ENCODE data around the gene CRTAC1.
"Not testable (repeated sequence)": the region's sequence is repeated elsewhere in the genome, so short reads cannot be mapped to it uniquely, and the experiment has no call there.

Gene CRTAC1

GRCh38 chr10:97843281-97843671, 187.1 kb downstream of the CRTAC1 start:
- no peak for FAIRE-seq

GRCh38 chr10:97842656-97843280, 187.7 kb downstream of the CRTAC1 start:
- FAIRE-seq (no peak), DNase-seq (ENCODE audit: low spot score) (peak; percentile 41)

More at GRCh38 chr10:97843281-97843671, 187.1 kb downstream of the CRTAC1 start:
- peak; percentile 39 for DNase-seq (ENCODE audit: low spot score)

DNA sequence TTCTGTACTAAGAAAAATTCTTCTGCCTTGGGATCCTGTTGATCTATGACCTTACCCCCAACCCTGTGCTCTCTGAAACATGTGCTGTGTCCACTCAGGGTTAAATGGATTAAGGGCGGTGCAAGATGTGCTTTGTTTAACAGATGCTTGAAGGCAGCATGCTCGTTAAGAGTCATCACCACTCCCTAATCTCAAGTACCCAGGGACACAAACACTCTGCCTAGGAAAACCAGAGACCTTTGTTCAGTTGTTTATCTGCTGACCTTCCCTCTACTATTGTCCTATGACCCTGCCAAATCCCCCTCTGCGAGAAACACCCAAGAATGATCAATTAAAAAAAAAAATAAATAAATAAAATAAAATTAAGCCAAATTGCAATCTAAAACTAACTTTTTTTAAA, 188.3 kb downstream of the CRTAC1 start:
- DNase-seq (ENCODE audit: low spot score); FAIRE-seq: not testable (repeated sequence)

- not testable (repeated sequence) for FAIRE-seq; DNase-seq (ENCODE audit: low spot score)
Observed at GRCh38 chr10:97841166-97841565, 189.3 kb downstream of the CRTAC1 start.

DNA sequence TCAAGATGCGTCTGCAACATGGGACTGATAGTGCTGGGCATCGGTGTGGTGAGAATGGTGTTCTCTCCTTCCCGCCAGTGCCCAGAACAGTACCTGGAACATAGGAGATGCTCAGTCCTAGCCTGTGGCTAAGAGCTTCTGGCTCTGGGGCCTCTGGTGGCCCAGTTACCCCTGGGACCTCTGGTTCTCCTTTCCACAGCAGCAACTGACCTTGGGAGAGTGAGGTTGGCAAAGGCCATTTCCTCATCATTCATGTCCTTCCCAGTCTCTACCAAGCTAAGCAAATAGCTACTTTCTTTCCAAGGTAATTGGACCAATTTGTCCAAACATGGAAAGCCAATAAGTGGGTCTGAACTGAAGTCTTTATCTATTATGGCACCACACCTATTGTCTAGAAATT, 192.3 kb downstream of the CRTAC1 start:
- FAIRE-seq = no peak
- DNase-seq (ENCODE audit: low spot score) = no peak

DNA sequence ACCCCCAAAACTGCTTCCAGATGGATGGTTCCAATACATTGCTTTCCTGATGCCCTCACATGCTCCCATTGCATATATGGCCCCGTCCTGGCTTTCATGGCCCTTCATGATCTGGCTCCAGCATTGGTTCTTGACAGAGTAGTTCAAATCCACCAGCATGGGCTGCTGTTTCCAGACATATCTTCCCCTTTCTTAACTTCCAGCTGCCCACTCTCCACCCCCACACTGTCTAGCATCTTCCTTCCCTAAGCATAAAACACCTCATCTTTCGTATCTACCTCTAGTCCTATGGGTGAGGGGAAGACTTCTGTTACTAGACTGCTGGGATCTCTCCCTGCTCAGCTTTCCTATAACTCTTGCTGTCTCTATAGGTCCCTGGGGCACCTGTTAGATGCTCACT, 194.0 kb downstream of the CRTAC1 start:
- no peak for FAIRE-seq
- no peak for DNase-seq (ENCODE audit: low spot score)

DNA sequence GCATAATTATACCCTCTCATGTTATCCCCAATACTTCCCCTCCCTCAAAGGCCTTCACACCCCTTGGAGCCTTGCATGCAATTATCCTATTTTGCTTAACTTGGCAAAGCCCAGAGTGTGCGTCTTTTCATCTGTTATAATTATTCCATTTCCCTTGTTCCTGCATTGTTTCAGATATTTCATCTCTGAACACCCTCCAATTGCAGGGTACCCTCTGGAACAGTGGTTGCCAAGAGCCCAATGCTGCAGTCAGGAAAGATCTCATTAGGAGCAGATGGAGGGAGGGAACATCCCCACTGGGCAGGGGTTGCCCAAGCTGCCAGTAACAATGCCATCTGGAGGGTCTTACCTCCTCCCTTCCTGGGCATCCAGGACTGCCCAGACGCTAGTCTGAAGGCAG, 199.2 kb downstream of the CRTAC1 start:
- FAIRE-seq (no peak), DNase-seq (ENCODE audit: low spot score) (no peak)

- FAIRE-seq (no peak), DNase-seq (ENCODE audit: low spot score) (no peak)
Observed at GRCh38 chr10:97830064-97830463, 200.4 kb downstream of the CRTAC1 start.

DNA sequence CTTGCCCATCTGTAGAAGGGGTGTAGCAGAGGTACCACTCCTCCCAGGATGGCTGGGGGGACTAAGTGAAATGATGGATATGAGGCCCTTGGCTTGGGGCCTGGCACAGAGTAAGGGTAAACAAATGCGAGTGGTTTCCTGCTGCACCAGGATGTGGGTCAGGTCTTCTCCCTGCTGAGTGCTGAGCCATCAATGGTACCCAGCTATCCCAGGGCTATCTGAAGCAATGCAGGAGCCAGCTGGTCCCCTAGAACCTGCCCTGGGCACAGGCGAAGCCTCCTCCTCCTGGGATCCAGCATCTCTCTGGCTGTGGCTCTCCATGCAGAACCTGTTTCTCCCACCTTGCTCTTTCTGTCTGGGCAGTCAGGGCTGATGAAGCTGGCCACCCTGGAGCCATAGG, 201.7 kb downstream of the CRTAC1 start:
- FAIRE-seq = no peak
- no peak for DNase-seq (ENCODE audit: low spot score)

GRCh38 chr10:97827702-97828291, 202.6 kb downstream of the CRTAC1 start:
- no peak for FAIRE-seq
- no peak for DNase-seq (ENCODE audit: low spot score)

DNA sequence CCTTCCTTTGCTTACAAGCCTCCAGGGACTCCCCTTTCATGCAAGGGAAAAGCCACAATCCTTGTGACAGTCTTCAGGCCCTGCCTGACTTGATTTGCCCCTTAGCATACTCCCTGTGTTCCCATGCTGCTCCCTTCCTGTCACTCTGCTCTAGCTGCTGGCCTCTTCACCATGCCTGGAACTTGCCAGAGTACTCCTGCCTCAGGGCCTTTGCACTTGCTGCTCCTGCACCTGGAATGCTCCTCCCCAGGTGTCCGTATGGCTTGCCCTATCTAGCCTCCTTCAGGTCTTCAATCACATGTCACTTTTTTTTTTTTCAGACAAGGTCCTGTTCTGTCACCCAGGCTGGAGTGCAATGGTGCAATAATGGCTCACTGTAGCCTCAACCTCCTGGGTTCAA, 203.5 kb downstream of the CRTAC1 start:
- DNase-seq (ENCODE audit: low spot score) (no peak), FAIRE-seq (no peak)

DNA sequence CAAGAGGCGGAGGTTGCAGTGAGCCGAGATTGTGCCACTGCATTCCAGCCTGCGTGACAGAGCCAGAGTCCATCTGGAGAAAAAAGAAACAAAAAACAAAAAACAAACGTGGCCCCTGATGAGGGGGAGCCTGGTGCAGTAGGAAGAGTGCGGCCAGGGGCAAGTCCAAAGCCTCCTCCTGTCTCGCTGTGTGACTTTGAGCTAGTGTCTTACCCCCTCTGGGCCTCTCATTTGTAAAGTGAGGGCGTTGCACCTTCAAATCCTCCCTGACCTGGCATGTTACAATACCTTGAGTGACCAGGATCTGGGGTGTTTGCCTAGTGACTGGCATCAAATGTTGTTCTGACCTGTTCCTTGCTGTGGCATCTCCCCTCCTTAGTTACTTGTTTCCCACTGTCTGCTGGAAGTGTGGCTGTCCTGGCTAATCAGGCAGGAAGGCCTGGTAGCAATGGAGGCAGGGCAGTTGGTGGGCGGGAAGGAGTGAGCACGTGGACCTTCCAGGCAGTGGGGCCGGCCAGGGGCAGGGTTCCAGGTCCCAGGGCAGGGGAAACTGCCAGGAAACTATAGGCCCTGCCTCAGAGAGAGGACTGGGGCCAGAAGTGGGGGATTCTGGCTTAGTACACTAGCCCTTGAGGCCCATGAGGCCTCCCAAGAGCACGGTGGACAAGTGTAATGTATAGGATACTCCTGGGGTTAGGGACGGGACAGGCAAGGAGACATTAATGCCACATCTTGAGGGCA, 205.2 kb downstream of the CRTAC1 start:
- FAIRE-seq (no peak), DNase-seq (ENCODE audit: low spot score) (no peak)

DNA sequence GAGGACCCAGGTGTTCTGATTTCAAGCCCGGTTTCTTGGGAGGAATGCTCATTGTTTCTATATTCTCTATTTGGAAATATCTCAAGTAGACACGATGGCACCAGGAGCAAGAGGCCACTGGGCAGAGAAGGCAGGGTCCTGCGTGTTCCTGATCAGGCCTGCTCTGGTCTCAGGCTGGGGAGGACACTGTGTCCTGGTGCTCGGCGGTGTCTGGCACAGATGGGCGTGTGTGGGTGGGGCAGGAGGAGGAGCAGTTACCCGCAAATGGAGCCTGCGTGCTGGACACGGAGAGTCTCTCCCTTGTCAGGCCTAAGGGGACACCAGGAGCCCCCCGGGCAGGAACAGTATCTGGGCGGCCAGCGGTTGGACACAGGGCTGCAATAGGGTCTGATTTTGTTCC, 206.7 kb downstream of the CRTAC1 start:
- DNase-seq (ENCODE audit: low spot score) (no peak), FAIRE-seq (no peak)

DNA sequence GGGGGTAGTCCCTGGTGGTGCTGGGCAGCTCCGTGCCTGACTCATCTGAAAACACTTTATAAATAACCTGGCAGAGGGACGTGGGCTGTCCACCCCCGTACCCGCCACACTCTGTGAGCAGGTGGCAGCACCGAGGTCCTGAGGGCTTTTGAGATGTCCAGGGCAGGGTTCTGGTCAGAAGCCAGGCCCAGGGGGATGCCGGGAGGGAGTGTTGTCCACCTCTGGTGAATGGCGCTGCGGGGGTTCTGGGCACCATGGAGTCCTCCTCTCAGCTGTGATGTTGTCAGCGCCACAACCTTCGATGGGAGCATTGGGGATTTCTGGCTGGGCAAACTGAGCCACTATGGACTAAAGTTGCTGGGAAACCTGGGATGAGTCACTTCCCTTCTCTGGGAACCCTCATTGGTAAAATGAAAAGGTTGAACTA, 208.1 kb downstream of the CRTAC1 start:
- FAIRE-seq (no peak), DNase-seq (ENCODE audit: low spot score) (peak; percentile 60)

- FAIRE-seq (no peak), DNase-seq (ENCODE audit: low spot score) (no peak)
Observed at GRCh38 chr10:97821308-97822038, 208.9 kb downstream of the CRTAC1 start.

- DNase-seq (ENCODE audit: low spot score) = no peak
- no peak for FAIRE-seq
Observed at GRCh38 chr10:97820096-97820704, 210.2 kb downstream of the CRTAC1 start.

- DNase-seq (ENCODE audit: low spot score) (no peak), FAIRE-seq (no peak)
Observed at GRCh38 chr10:97818572-97818971, 211.8 kb downstream of the CRTAC1 start.

DNA sequence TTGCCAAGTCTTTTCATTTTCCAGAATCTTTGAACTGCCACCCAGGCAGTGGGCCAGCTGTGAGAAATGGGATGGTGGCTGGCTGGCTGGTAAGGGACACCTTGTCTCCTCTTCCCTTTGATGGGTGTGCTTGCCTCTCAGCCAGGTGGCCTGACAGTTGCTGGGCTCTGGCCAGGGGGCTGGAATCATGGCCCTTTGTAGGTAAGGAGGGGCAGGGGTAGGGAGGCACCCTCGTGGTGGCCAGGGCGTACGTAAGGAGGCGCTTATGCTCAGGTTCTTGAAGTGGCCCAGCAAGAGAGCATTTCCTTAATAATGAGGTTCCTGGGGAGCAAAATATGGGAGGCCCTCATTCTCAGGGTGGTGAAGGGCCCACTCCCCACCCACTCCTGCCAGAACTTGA, 213.8 kb downstream of the CRTAC1 start:
- DNase-seq (ENCODE audit: low spot score) = no peak
- no peak for FAIRE-seq

Measured in RCC 7860 (cell line).